Stomach (tissue), 9 donors: ENCODE results near the gene STAT5A. TPM values are rescaled to one million over a fixed set of nuclear protein-coding genes. Genes with fewer than 3 reads are reported as not detected.
A peak's percentile ranks its signal among the peaks of the same experiment; 100 is the strongest.

Experiments used
- DNase-seq, 2 donors: peaks; one replicate each; pipeline versions ENCODE4 v3.0.0 to v3.0.0-alpha.2; 2013 to 2019
- H3K27ac ChIP-seq, 5 donors: fragments of 200-600 bp in 4 of 5; sonication (generic) in 4 of 5; one replicate each; pipeline ENCODE4 v1.5.1; 2013 to 2019; ENCODE audit warnings: mild to moderate bottlenecking in 1 of 5, moderate library complexity in 1 of 5
- H3K27me3 ChIP-seq, 3 donors: fragments of 200-600 bp; sonication (generic); one replicate each; pipeline ENCODE4 v1.5.1; 2017 to 2019; ENCODE audit warnings: mixed run types in 1 of 3
- H3K36me3 ChIP-seq, 4 donors: fragments of 200-600 bp; sonication (generic); 1 replicate in 3 of 4; 2 replicates in 1 of 4; pipeline ENCODE4 v1.5.1; 2016 to 2019
- H3K4me1 ChIP-seq, 4 donors: fragments of 200-600 bp; sonication (generic); one replicate each; pipeline ENCODE4 v1.5.1; 2016 to 2019
- H3K4me3 ChIP-seq, 4 donors: fragments of 200-600 bp; sonication (generic) in 3 of 4; one replicate each; pipeline ENCODE4 v1.5.1; 2016 to 2019; ENCODE audit warnings: mild to moderate bottlenecking in 1 of 4
- H3K9me3 ChIP-seq, 4 donors: fragments of 200-600 bp; sonication (generic); one replicate each; pipeline ENCODE4 v1.5.1; 2016 to 2019
- CTCF ChIP-seq, 7 experiments: fragments of 450-650 bp in 4 of 7; fragments of 200-600 bp in 3 of 7; sonication (generic) in 3 of 7; IDR thresholded peaks; one replicate each; pipeline ENCODE4 v1.5.1; 2016 to 2019; ENCODE audit warnings: antibody characterized with exemption in 7 of 7, control low read depth in 2 of 7, mild to moderate bottlenecking in 1 of 7
- EP300 ChIP-seq: sonication (generic); formaldehyde crosslinking; IDR thresholded peaks from one replicate; pipeline ENCODE4 v1.6.1; 2017; ENCODE audit warnings: antibody characterized with exemption
- POLR2A ChIP-seq, 4 donors: fragments of 450-650 bp; IDR thresholded peaks; one replicate each; pipeline ENCODE4 v1.6.1; 2016; ENCODE audit warnings: antibody characterized with exemption in 4 of 4, control low read depth in 2 of 4, mild to moderate bottlenecking in 1 of 4, moderate library complexity in 1 of 4
- POLR2AphosphoS5 ChIP-seq, 3 donors: sonication (generic); formaldehyde crosslinking; IDR thresholded peaks; one replicate each; pipeline ENCODE4 v1.6.1; 2016; ENCODE audit warnings: antibody characterized with exemption in 3 of 3
- WGBS, 5 donors: extraction: QIAGEN DNeasy Blood & Tissue Kit in 3 of 5; methylation state at CpG; one replicate each; pipeline versions ENCODE4 v1.1.5 to v1.1.7; 2013 to 2018; 5-methylcytosine and 5-hydroxymethylcytosine counted together
- intact Hi-C: fragments of 100-400 bp; cut with DNase I; formaldehyde crosslinking; loops from one replicate; pipeline ENCODE4 v1.15.1; 2023; ENCODE audit warnings: low total_unique reads
- polyA plus RNA-seq, 3 donors: library from polyadenylated mRNA; stranded (reverse); fragments of 200-250 nt; gene quantifications; one replicate each; pipeline ENCODE4 v1.2.3, GENCODE V29; 2013
- total RNA-seq, 5 donors: library from RNA; depleted of rRNA; stranded (reverse); fragments of >200 nt; gene quantifications; one replicate each; pipeline versions ENCODE4 v1.1.0 to v1.2.3, GENCODE V29; 2014 to 2016
- donor health status: healthy with polysubstance abuse.
- donor health status: Bipolar disorder and iron deficiency.
- donor health status: healthy.

Gene STAT5A
- total and polyA plus RNA-seq, 8 donors, result 9.6 to 81.7 (median 16.6) TPM

DNA sequence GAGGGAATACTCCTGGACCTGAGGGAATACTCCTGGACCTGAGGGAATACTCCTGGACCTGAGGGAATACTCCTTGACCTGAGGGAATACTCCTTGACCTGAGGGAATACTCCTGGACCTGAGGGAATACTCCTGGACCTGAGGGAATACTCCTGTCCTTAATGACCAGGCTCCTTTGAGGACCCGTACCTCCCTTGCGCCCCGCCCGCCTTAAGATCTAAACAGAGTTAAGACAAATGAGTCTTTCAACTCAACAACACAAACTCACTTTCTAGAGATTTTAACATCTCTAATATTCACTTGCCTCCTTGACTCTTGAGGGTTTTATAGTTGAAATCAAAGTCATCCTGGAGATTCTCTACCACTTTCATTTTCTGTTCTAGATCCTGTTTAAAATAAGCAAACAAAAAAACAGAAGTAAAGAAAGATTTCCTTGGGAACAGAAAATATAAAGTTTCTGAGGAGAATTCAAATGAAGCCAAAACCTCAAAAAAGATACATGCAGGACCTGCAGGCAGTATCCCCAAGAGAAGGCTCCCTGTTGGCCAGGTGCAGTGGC lies 50.2 kb downstream of the STAT5A start:
- intact Hi-C loops, result no loop called here
- H3K27me3 ChIP-seq, result no peaks in the 10 kb centered on the region
- H3K36me3 ChIP-seq, result peaks cover 71 to 95% (median 94%) of the 10 kb centered on the region in 4 donors
- no peak for DNase-seq
- WGBS, 5 donors, result 82 to 87% (median 85%) methylated on average over 4 of the region's 4 CpGs
- TF ChIP-seq EP300, result no peak
- TF ChIP-seq CTCF (IDR thresholded peaks at IDR 0.05), result no peak
- no peak for TF ChIP-seq POLR2A (IDR thresholded peaks at IDR 0.05)
- no peak for TF ChIP-seq POLR2AphosphoS5 (IDR thresholded peaks at IDR 0.05)
- peaks cover 0 to 26% (median 0%) of the 10 kb centered on the region in 4 donors for H3K4me1 ChIP-seq
- H3K27ac ChIP-seq, result no peak overlapping the region
- H3K9me3 ChIP-seq, result no peaks in the 10 kb centered on the region
- no peak overlapping the region for H3K4me3 ChIP-seq

DNA sequence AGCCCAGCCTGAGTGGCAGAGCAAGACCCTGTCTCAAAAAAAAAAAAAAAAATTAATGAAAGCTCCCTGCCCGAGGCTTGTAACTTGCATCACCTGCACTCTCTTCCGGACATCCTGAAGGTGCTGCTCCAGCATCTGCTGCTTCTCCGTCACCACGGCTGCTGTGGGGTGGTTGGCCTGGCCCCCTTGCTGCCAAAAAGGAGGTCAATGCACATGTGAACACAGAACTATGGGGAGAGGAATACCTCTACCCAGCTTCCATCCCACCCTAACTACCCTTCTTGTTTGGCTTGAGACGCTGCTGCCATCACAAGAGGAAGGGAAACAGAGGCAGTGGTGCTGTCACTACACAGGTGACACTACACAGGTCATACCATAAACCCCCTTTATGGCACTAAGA lies 50.9 kb downstream of the STAT5A start:
- TF ChIP-seq CTCF (IDR thresholded peaks at IDR 0.05) (no peak), EP300 (no peak), POLR2A (IDR thresholded peaks at IDR 0.05) (no peak), POLR2AphosphoS5 (IDR thresholded peaks at IDR 0.05) (no peak)
- Histone ChIP-seq H3K27me3 (no peaks in the 10 kb centered on the region), H3K9me3 (no peaks in the 10 kb centered on the region), H3K27ac (no peak overlapping the region), H3K4me1 (peaks cover 0 to 26% (median 0%) of the 10 kb centered on the region in 4 donors), H3K4me3 (no peak overlapping the region), H3K36me3 (peaks cover 72 to 95% (median 94%) of the 10 kb centered on the region in 4 donors)
- 89 to 95% (median 93%) methylated on average over 5 of the region's 5 CpGs for WGBS, 5 donors
- intact Hi-C loops, result no loop called here
- DNase-seq, result no peak

- peaks cover 77 to 95% (median 94%) of the 10 kb centered on the region in 4 donors for H3K36me3 ChIP-seq
- H3K4me1 ChIP-seq, result peaks cover 0 to 30% (median 0%) of the 10 kb centered on the region in 4 donors
- no peaks in the 10 kb centered on the region for H3K9me3 ChIP-seq
- H3K4me3 ChIP-seq, result no peak overlapping the region
- DNase-seq, result no peak
- intact Hi-C loops, result no loop called here
- H3K27me3 ChIP-seq, result no peaks in the 10 kb centered on the region
- H3K27ac ChIP-seq, result peak overlapping the region in 2 of 5 donors; percentile 20 to 31
- TF ChIP-seq POLR2A (IDR thresholded peaks at IDR 0.05) (no peak), CTCF (IDR thresholded peaks at IDR 0.05) (no peak), POLR2AphosphoS5 (IDR thresholded peaks at IDR 0.05) (no peak), EP300 (no peak)
Observed at GRCh38 chr17:42340691-42341127, 52.4 kb downstream of the STAT5A start.

- H3K27ac ChIP-seq, result peak overlapping the region in 2 of 5 donors; percentile 4 to 31
- no peaks in the 10 kb centered on the region for H3K9me3 ChIP-seq
- no peak overlapping the region for H3K4me3 ChIP-seq
- no peak for TF ChIP-seq POLR2A (IDR thresholded peaks at IDR 0.05)
- no peak for TF ChIP-seq POLR2AphosphoS5 (IDR thresholded peaks at IDR 0.05)
- no peak for TF ChIP-seq EP300
- no peak for TF ChIP-seq CTCF (IDR thresholded peaks at IDR 0.05)
- peaks cover 0 to 38% (median under 1%) of the 10 kb centered on the region in 4 donors for H3K4me1 ChIP-seq
- DNase-seq, result no peak
- WGBS, 5 donors, result 72 to 90% (median 84%) methylated on average over 4 of the region's 4 CpGs
- no peaks in the 10 kb centered on the region for H3K27me3 ChIP-seq
- intact Hi-C loops, result no loop called here
- peaks cover 75 to 95% (median 94%) of the 10 kb centered on the region in 4 donors for H3K36me3 ChIP-seq
Observed at GRCh38 chr17:42341568-42341967, 53.3 kb downstream of the STAT5A start.
